Adrenal gland (tissue), 12 donors: ENCODE data around the gene VSX1. TPM values are rescaled to one million over a fixed set of nuclear protein-coding genes. Genes with fewer than 3 reads are reported as not detected.

Source experiments
- DNase-seq, 7 donors: peaks; one replicate each; pipeline ENCODE4 v3.0.0-alpha.2; 2019 to 2020
- H3K27ac ChIP-seq, 5 donors: fragments of 200-600 bp; sonication (generic) in 4 of 5; 1 replicate in 3 of 5; 2 replicates in 2 of 5; pipeline versions ENCODE4 v1.5.1 to v1.8.0; 2016 to 2020; ENCODE audit warnings: mild to moderate bottlenecking in 1 of 5
- H3K27me3 ChIP-seq: fragments of 200-600 bp; 2 replicates; pipeline ENCODE4 v1.8.0; 2021
- H3K36me3 ChIP-seq, 2 donors: fragments of 200-600 bp; replicated peaks in 1 of 2; 1 replicate in 1 of 2; 2 replicates in 1 of 2; pipeline versions ENCODE4 v1.5.1 to v1.8.0; 2018 to 2022
- H3K4me1 ChIP-seq, 2 donors: fragments of 200-600 bp; replicated peaks in 1 of 2; 1 replicate in 1 of 2; 2 replicates in 1 of 2; pipeline versions ENCODE4 v1.5.1 to v1.8.0; 2018 to 2021
- H3K4me3 ChIP-seq, 4 donors: fragments of 200-600 bp; sonication (generic) in 3 of 4; one replicate each; pipeline ENCODE4 v1.5.1; 2016 to 2018
- H3K9me3 ChIP-seq, 3 donors: fragments of 200-600 bp; sonication (generic) in 1 of 3; replicated peaks in 1 of 3; 1 replicate in 2 of 3; 2 replicates in 1 of 3; pipeline versions ENCODE4 v1.5.1 to v1.8.0; 2016 to 2021
- CTCF ChIP-seq, 6 experiments: fragments of 450-650 bp in 4 of 6; fragments of 200-600 bp in 2 of 6; sonication (generic) in 1 of 6; IDR thresholded peaks; 1 replicate in 5 of 6; 2 replicates in 1 of 6; pipeline versions ENCODE4 v1.5.1 to v1.8.0; 2016 to 2021; ENCODE audit warnings: antibody characterized with exemption in 6 of 6, mild to moderate bottlenecking in 2 of 6, moderate library complexity in 1 of 6
- POLR2A ChIP-seq, 2 donors: fragments of 450-650 bp; IDR thresholded peaks; one replicate each; pipeline ENCODE4 v1.6.1; 2017; ENCODE audit warnings: antibody characterized with exemption in 2 of 2, mild to moderate bottlenecking in 2 of 2, moderate library complexity in 1 of 2
- WGBS, 4 donors: extraction: QIAGEN DNeasy Blood & Tissue Kit in 2 of 4; methylation state at CpG; one replicate each; pipeline versions ENCODE4 v1.1.5 to v1.1.7; 2013 to 2017; 5-methylcytosine and 5-hydroxymethylcytosine counted together
- intact Hi-C, 2 donors: fragments of 100-400 bp; cut with DNase I; formaldehyde crosslinking; loops; one replicate each; pipeline versions ENCODE4 v1.14.1 to v1.15.0; 2022 to 2023
- polyA plus RNA-seq, 3 donors: library from polyadenylated mRNA; stranded (reverse); fragments of 200-250 nt in 2 of 3; fragments of 350-450 nt in 1 of 3; fragmentation: Illumina TruSeq in 1 of 3; extraction: RNeasy Lipid Tissue Mini Kit (QIAGEN cat#74804) in 1 of 3; gene quantifications; one replicate each; pipeline ENCODE4 v1.2.3, GENCODE V29; 2013 to 2014
- total RNA-seq, 9 donors: library from RNA; depleted of rRNA in 4 of 9; stranded (reverse); fragments of >200 nt in 4 of 9; fragments of 120-200 nt in 1 of 9; fragmentation: NEBNext Ultra II Directional in 1 of 9; extraction: Animal tissue kit (Norgen Biotek cat#: 25700) in 1 of 9; gene quantifications; one replicate each; pipeline versions ENCODE4 v1.1.0 to v1.2.4, GENCODE V29; 2013 to 2023
- donor health status: healthy with polysubstance abuse.
- donor health status: Bipolar disorder and iron deficiency.
- donor health status: DM: yes; HTN: yes; CAD: no.
- donor health status: DM: no; HTN: no; CAD: no.
- donor health status: DM: no; HTN: no; CAD: no.
- donor health status: DM: yes; HTN: yes; CAD: no.

The VSX1 gene
- total and polyA plus RNA-seq, 12 donors, result 0.06 to 2.2 (median 0.52) TPM; not detected in 1

- TF ChIP-seq CTCF (IDR thresholded peaks at IDR 0.05) (peak in 1 of 6 experiments; percentile 26), POLR2A (IDR thresholded peaks at IDR 0.05) (no peak)
- Histone ChIP-seq H3K4me1 (no peaks in the 10 kb centered on the region), H3K27ac (no peak overlapping the region), H3K36me3 (no peaks in the 10 kb centered on the region), H3K27me3 (peaks cover 75% of the 10 kb centered on the region), H3K9me3 (no peaks in the 10 kb centered on the region), H3K4me3 (no peak overlapping the region)
- intact Hi-C loops, result no loop called here
- 2 to 11% (median 7%) methylated on average over 23 to 54 of the region's 54 CpGs for WGBS, 4 donors
- DNase-seq, result no peak
Measured at GRCh38 chr20:25083773-25084625, 2.1 kb upstream of the VSX1 start.

GRCh38 chr20:25083141-25083772 is 1.3 kb upstream of the VSX1 start:
- H3K36me3 ChIP-seq, result no peaks in the 10 kb centered on the region
- TF ChIP-seq POLR2A (IDR thresholded peaks at IDR 0.05), result no peak
- TF ChIP-seq CTCF (IDR thresholded peaks at IDR 0.05), result no peak
- WGBS, 4 donors, result 4 to 7% (median 4%) methylated on average over 26 to 44 of the region's 44 CpGs
- H3K27me3 ChIP-seq, result peaks cover 80% of the 10 kb centered on the region
- H3K4me3 ChIP-seq, result no peak overlapping the region
- no peak overlapping the region for H3K27ac ChIP-seq
- intact Hi-C loops, result no loop called here
- no peaks in the 10 kb centered on the region for H3K4me1 ChIP-seq
- no peaks in the 10 kb centered on the region for H3K9me3 ChIP-seq
- no peak for DNase-seq

- Histone ChIP-seq H3K36me3 (no peaks in the 10 kb centered on the region), H3K4me3 (no peak overlapping the region), H3K9me3 (no peaks in the 10 kb centered on the region), H3K4me1 (peaks cover 0 to 7% of the 10 kb centered on the region in 2 donors), H3K27ac (no peak overlapping the region), H3K27me3 (peaks cover 80% of the 10 kb centered on the region)
- no peak for DNase-seq
- TF ChIP-seq CTCF (IDR thresholded peaks at IDR 0.05) (no peak), POLR2A (IDR thresholded peaks at IDR 0.05) (no peak)
- 15 to 27% (median 19%) methylated on average over 7 to 9 of the region's 9 CpGs for WGBS, 4 donors
- intact Hi-C loops, result no loop called here
Measured at GRCh38 chr20:25082498-25082873, 545 bp upstream of the VSX1 start.

- no peak overlapping the region for H3K27ac ChIP-seq
- peak in 2 of 7 donors; percentile 26 to 28 for DNase-seq
- H3K36me3 ChIP-seq, result no peaks in the 10 kb centered on the region
- 5 to 30% (median 6%) methylated on average over 8 to 54 of the region's 54 CpGs for WGBS, 4 donors
- TF ChIP-seq POLR2A (IDR thresholded peaks at IDR 0.05), result no peak
- peaks cover 0 to 11% of the 10 kb centered on the region in 2 donors for H3K4me1 ChIP-seq
- H3K27me3 ChIP-seq, result peaks cover 73% of the 10 kb centered on the region
- no peak overlapping the region for H3K4me3 ChIP-seq
- intact Hi-C loops, result no loop called here
- H3K9me3 ChIP-seq, result no peaks in the 10 kb centered on the region
Measured at GRCh38 chr20:25081065-25081729, 744 bp downstream of the VSX1 start.
